IPS-18a (cell line): ENCODE results near the gene COL4A2.
"Not testable (repeated sequence)": the region's sequence is repeated elsewhere in the genome, so short reads cannot be mapped to it uniquely, and the experiment has no call there.

Experiments used
- H3K27ac ChIP-seq: one replicate; pipeline ENCODE4 v1.5.1; 2013; ENCODE audit warnings: low read length
- H3K27me3 ChIP-seq: one replicate; pipeline ENCODE4 v1.6.1; 2013; ENCODE audit warnings: mild to moderate bottlenecking, low read length; ENCODE audit not compliant: control insufficient read depth, insufficient read depth
- H3K36me3 ChIP-seq: one replicate; pipeline ENCODE4 v1.6.1; 2013; ENCODE audit warnings: low read depth, low read length; ENCODE audit not compliant: control insufficient read depth
- H3K4me1 ChIP-seq: one replicate; pipeline ENCODE4 v1.6.1; 2013; ENCODE audit warnings: low read depth, low read length; ENCODE audit not compliant: control insufficient read depth
- H3K4me3 ChIP-seq: one replicate; pipeline ENCODE4 v1.5.1; 2013; ENCODE audit warnings: low read length
- H3K9ac ChIP-seq: one replicate; pipeline ENCODE4 v1.6.1; 2013; ENCODE audit warnings: mild to moderate bottlenecking, low read length, moderate library complexity
- H3K9me3 ChIP-seq: one replicate; pipeline ENCODE4 v1.6.1; 2013; ENCODE audit warnings: low read depth, low read length; ENCODE audit not compliant: control insufficient read depth

The COL4A2 gene

DNA sequence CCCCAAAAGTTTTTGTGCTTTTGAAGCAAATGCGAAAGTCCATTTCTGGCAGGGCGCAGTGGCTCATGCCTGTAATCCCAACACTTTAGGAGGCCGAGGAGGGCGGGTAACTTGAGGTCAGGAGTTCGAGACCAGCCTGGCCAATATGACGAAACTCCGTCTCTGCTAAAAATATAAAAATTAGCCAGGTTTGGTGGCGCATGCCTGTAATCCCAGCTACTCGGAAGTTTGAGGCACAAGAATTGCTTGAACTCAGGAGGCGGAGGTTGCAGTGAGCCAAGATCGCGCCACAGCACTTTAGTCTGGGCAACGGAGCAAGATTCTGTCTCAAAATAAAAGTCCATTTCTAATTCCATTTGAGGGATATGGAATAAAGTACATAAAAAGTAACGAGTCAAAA, 88.5 kb downstream of the COL4A2 start:
- H3K27me3 ChIP-seq, H3K4me1 ChIP-seq, H3K36me3 ChIP-seq: not testable (repeated sequence)

DNA sequence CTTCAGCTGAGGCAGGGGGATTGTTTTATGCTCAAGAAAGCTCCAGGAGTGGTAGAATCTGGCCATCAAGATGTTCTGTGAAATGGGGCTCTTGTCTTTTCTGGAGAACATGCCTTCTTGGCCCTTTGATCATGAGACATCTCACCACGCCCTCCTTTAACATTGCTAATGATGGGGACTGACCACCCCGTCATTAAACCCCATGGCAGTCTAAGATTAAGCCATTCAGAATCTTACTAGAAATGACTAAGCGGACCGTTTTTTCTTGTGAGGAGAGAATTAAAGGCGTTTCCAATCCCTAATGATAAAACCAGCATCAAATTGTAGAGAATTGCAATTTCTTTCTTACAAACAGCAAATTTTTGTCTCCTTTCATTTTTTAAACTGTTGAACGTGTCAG, 89.4 kb downstream of the COL4A2 start:
- Histone ChIP-seq H3K4me3 (no peak overlapping the region), H3K27me3 (no peaks in the 10 kb centered on the region), H3K36me3 (no peaks in the 10 kb centered on the region), H3K27ac (no peak overlapping the region), H3K4me1 (peaks cover 5% of the 10 kb centered on the region), H3K9ac (no peak overlapping the region), H3K9me3 (no peaks in the 10 kb centered on the region)

More for the DNA sequence above, 88.5 kb downstream of the COL4A2 start:
- not testable (repeated sequence) for H3K9ac ChIP-seq, H3K4me3 ChIP-seq, H3K27ac ChIP-seq, H3K9me3 ChIP-seq

- Histone ChIP-seq H3K36me3 (no peaks in the 10 kb centered on the region), H3K9me3 (no peaks in the 10 kb centered on the region), H3K27me3 (no peaks in the 10 kb centered on the region), H3K4me1 (peaks cover 5% of the 10 kb centered on the region), H3K4me3 (no peak overlapping the region), H3K9ac (no peak overlapping the region), H3K27ac (no peak overlapping the region)
Measured at GRCh38 chr13:110396913-110397381, 89.9 kb downstream of the COL4A2 start.

GRCh38 chr13:110397436-110398115, 90.5 kb downstream of the COL4A2 start:
- H3K27ac ChIP-seq: no peak overlapping the region
- no peak overlapping the region for H3K9ac ChIP-seq
- H3K27me3 ChIP-seq: no peaks in the 10 kb centered on the region
- no peaks in the 10 kb centered on the region for H3K9me3 ChIP-seq
- H3K36me3 ChIP-seq: no peaks in the 10 kb centered on the region
- H3K4me3 ChIP-seq: no peak overlapping the region
- H3K4me1 ChIP-seq: peaks cover 4% of the 10 kb centered on the region

- Histone ChIP-seq H3K4me1 (no peaks in the 10 kb centered on the region), H3K9me3 (no peaks in the 10 kb centered on the region), H3K27me3 (no peaks in the 10 kb centered on the region), H3K36me3 (no peaks in the 10 kb centered on the region), H3K27ac (no peak overlapping the region), H3K4me3 (no peak overlapping the region), H3K9ac (no peak overlapping the region)
Measured at GRCh38 chr13:110398564-110399507, 91.8 kb downstream of the COL4A2 start.

DNA sequence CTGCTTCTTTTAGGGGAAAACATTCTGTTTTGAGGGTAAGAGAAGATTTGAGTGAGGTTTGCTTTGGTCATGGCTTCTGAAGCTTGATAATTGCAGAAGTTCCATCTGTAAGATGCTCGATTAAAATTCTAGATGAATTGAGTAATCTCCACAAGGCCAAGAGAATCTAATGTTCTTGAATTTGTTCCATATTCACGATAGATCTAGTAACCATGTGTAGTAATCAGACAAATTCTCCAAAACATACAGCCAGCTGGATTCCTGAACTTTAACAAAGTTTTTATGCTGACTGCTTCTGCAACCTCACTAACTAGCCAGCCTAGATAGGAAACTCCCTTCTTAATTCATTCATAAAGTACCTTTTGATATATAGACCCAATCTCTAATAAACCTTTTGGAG, 92.7 kb downstream of the COL4A2 start:
- Histone ChIP-seq H3K4me3 (no peak overlapping the region), H3K9ac (no peak overlapping the region), H3K27ac (no peak overlapping the region), H3K27me3 (no peaks in the 10 kb centered on the region), H3K9me3 (no peaks in the 10 kb centered on the region), H3K4me1 (no peaks in the 10 kb centered on the region), H3K36me3 (no peaks in the 10 kb centered on the region)

DNA sequence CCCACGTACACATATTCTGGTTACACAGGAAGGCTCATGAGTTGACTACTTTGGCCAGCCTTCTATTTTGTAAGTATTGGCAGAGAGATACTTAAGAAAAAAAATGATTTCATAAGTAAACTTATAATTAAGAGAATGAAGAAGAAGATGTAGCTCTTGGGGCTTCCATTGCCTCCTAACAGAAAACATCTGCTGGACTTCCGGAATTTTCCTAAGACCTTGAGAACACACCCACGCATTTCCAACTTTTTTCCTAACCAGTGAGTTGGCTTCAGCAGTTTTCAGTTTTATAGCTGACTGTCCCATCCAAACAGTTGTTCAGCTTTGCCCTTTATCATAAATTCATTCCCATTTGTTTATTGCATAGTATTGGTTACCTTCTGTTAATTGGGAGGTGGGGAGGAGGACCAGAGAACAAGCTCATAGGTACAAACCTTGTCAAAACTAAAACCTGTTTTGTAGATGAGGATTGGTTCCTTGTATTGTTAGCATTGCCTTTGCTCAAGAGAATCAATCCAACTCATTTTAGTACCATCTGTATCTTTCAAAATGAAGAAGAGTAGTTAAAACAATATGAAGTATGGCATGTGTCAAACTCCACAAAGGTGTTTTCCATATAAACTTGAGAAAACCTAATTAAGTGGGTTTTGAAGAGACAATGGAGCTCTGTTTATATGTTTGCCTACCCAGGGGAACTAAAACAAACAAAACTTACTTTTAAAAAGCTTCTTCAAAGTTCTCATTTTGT, 93.9 kb downstream of the COL4A2 start:
- Histone ChIP-seq H3K27ac (no peak overlapping the region), H3K4me1 (no peaks in the 10 kb centered on the region), H3K9me3 (no peaks in the 10 kb centered on the region), H3K9ac (no peak overlapping the region), H3K27me3 (no peaks in the 10 kb centered on the region), H3K36me3 (no peaks in the 10 kb centered on the region), H3K4me3 (no peak overlapping the region)

GRCh38 chr13:110402299-110403069, 95.4 kb downstream of the COL4A2 start:
- Histone ChIP-seq H3K27ac (no peak overlapping the region), H3K27me3 (no peaks in the 10 kb centered on the region), H3K4me3 (no peak overlapping the region), H3K4me1 (peaks cover 5% of the 10 kb centered on the region), H3K9ac (no peak overlapping the region), H3K36me3 (no peaks in the 10 kb centered on the region), H3K9me3 (no peaks in the 10 kb centered on the region)

GRCh38 chr13:110403315-110403714, 96.2 kb downstream of the COL4A2 start:
- no peaks in the 10 kb centered on the region for H3K36me3 ChIP-seq
- no peak overlapping the region for H3K4me3 ChIP-seq
- no peaks in the 10 kb centered on the region for H3K27me3 ChIP-seq
- no peaks in the 10 kb centered on the region for H3K9me3 ChIP-seq
- peaks cover 8% of the 10 kb centered on the region for H3K4me1 ChIP-seq
- no peak overlapping the region for H3K27ac ChIP-seq
- H3K9ac ChIP-seq: no peak overlapping the region

DNA sequence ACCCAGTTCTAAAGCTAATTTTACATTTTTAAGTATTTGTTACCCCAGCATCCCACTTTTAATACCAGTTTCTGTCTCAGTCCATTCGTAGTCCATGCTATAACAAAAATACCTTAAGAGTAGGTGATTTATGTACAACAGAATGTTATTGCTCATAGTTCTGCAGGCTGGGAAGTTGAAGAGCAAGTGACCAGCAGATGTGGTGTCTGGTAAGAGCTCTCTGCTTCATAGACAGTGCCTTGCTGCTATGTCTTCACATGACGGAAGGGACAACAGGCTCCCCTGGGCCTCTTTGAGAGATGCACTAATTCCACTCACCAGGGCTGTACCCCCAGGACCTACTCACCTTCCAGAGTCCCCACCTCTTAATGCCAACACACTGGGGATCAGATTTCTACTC, 96.6 kb downstream of the COL4A2 start:
- no peak overlapping the region for H3K27ac ChIP-seq
- no peaks in the 10 kb centered on the region for H3K36me3 ChIP-seq
- no peak overlapping the region for H3K9ac ChIP-seq
- no peaks in the 10 kb centered on the region for H3K9me3 ChIP-seq
- no peak overlapping the region for H3K4me3 ChIP-seq
- no peaks in the 10 kb centered on the region for H3K27me3 ChIP-seq
- H3K4me1 ChIP-seq: peaks cover 8% of the 10 kb centered on the region

DNA sequence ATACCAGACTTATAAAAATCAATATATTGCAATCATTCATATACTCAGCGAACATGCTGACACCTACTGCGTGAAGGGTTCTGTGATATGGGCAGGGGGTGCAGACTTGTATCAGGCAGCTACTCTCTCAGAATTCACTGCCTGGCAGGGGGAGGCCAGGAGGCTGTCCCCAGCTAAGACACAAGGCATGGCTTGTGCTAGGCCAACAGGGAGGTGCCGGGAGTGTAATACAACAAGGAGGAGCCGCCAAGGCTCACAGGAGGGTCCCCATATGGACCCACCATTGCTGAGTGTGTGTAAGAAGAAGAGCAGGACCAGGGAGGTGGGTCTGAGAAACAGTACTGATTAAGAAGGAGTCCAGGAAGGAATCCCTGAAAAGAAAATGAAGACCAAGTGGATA, 97.2 kb downstream of the COL4A2 start:
- H3K4me1 ChIP-seq: peaks cover 8% of the 10 kb centered on the region

More for the DNA sequence above, 97.2 kb downstream of the COL4A2 start:
- Histone ChIP-seq H3K27me3 (no peaks in the 10 kb centered on the region), H3K4me3 (no peak overlapping the region), H3K9me3 (no peaks in the 10 kb centered on the region), H3K9ac (no peak overlapping the region), H3K27ac (no peak overlapping the region), H3K36me3 (no peaks in the 10 kb centered on the region)
